Fibroblast of the conjunctiva (primary cell): ENCODE measurements around the gene UBALD1.

Experiments used
- DNase-seq: peaks from one replicate; pipeline ENCODE4 v3.0.0-alpha.2; 2010; ENCODE audit warnings: low read depth

Gene UBALD1

GRCh38 chr16:4614571-4615383, at the start of gene UBALD1:
UBALD1 (minus strand) TSS chr16:4614888; CDS start chr16:4614797, 91 bp downstream.
- DNase-seq, result peak; percentile 67

- DNase-seq, result no peak
These were observed 49.2 kb upstream of the UBALD1 start for GRCh38 chr16:4663777-4664465.

GRCh38 chr16:4663465-4663776, 48.7 kb upstream of the UBALD1 start:
- DNase-seq, result no peak

GRCh38 chr16:4661661-4662060, 47.0 kb upstream of the UBALD1 start:
- no peak for DNase-seq

- no peak for DNase-seq
These were observed 45.8 kb upstream of the UBALD1 start for GRCh38 chr16:4660454-4661007.

- DNase-seq, result no peak
These were observed 45.0 kb upstream of the UBALD1 start for GRCh38 chr16:4659363-4660353.

GRCh38 chr16:4656695-4657686, 42.3 kb upstream of the UBALD1 start:
- no peak for DNase-seq

GRCh38 chr16:4656221-4656620, 41.5 kb upstream of the UBALD1 start:
- no peak for DNase-seq

GRCh38 chr16:4655801-4656200, 41.1 kb upstream of the UBALD1 start:
- no peak for DNase-seq

- DNase-seq, result no peak
These were observed 40.4 kb upstream of the UBALD1 start for GRCh38 chr16:4654964-4655590.

- no peak for DNase-seq
These were observed 39.6 kb upstream of the UBALD1 start for GRCh38 chr16:4654011-4654963.

- no peak for DNase-seq
These were observed 37.9 kb upstream of the UBALD1 start for GRCh38 chr16:4652561-4652960.

- DNase-seq, result no peak
These were observed 37.1 kb upstream of the UBALD1 start for GRCh38 chr16:4651827-4652226.

GRCh38 chr16:4650443-4651074, 35.9 kb upstream of the UBALD1 start:
- peak; percentile 22 for DNase-seq

GRCh38 chr16:4649744-4650442, 35.2 kb upstream of the UBALD1 start:
- no peak for DNase-seq

- DNase-seq, result no peak
These were observed 34.2 kb upstream of the UBALD1 start for GRCh38 chr16:4648917-4649316.

- no peak for DNase-seq
These were observed 32.9 kb upstream of the UBALD1 start for GRCh38 chr16:4647644-4647980.
